GM19193 (cell line): ENCODE data around the gene ARHGEF10L.

Experiments used
- POLR2A ChIP-seq: IDR thresholded peaks from 4 replicates; pipeline ENCODE4 v1.6.1; 2011; ENCODE audit not compliant: insufficient read depth, insufficient read length; ENCODE audit errors: extremely low read depth

The ARHGEF10L gene

GRCh38 chr1:17539477-17540254 lies at the start of gene ARHGEF10L:
TSS of gene ARHGEF10L (plus strand) at chr1:17539698. CDS start at chr1:17580596, 40,898 bp downstream.
- TF ChIP-seq POLR2A = no peak

GRCh38 chr1:17494114-17494729 lies 45.3 kb upstream of the ARHGEF10L start:
- no peak for TF ChIP-seq POLR2A

GRCh38 chr1:17496419-17496818 lies 43.1 kb upstream of the ARHGEF10L start:
- TF ChIP-seq POLR2A = no peak

- TF ChIP-seq POLR2A = no peak
Measured at GRCh38 chr1:17498214-17498613, 41.3 kb upstream of the ARHGEF10L start.

GRCh38 chr1:17502326-17502778 lies 37.1 kb upstream of the ARHGEF10L start:
- no peak for TF ChIP-seq POLR2A

GRCh38 chr1:17503146-17503545 lies 36.4 kb upstream of the ARHGEF10L start:
- no peak for TF ChIP-seq POLR2A

GRCh38 chr1:17507915-17508314 lies 31.6 kb upstream of the ARHGEF10L start:
- TF ChIP-seq POLR2A = no peak

GRCh38 chr1:17509363-17509762 lies 30.1 kb upstream of the ARHGEF10L start:
- TF ChIP-seq POLR2A = no peak

GRCh38 chr1:17510138-17510537 lies 29.4 kb upstream of the ARHGEF10L start:
- TF ChIP-seq POLR2A = no peak

- TF ChIP-seq POLR2A = no peak
Measured at GRCh38 chr1:17511188-17511587, 28.3 kb upstream of the ARHGEF10L start.

- no peak for TF ChIP-seq POLR2A
Measured at GRCh38 chr1:17513131-17513530, 26.4 kb upstream of the ARHGEF10L start.

GRCh38 chr1:17514776-17515175 lies 24.7 kb upstream of the ARHGEF10L start:
- TF ChIP-seq POLR2A = no peak

- no peak for TF ChIP-seq POLR2A
Measured at GRCh38 chr1:17515902-17516301, 23.6 kb upstream of the ARHGEF10L start.

GRCh38 chr1:17516303-17517214 lies 22.9 kb upstream of the ARHGEF10L start:
- TF ChIP-seq POLR2A = no peak

GRCh38 chr1:17520041-17520440 lies 19.5 kb upstream of the ARHGEF10L start:
- TF ChIP-seq POLR2A = no peak
